Measurements from ENCODE around the gene IFITM2. TPM values are rescaled to one million over a fixed set of nuclear protein-coding genes. Genes with fewer than 3 reads are reported as not detected.

The IFITM2 gene
- total and polyA plus RNA-seq, 2 of the 4 experiments (the other 2 are of a cell fraction): 31.2 to 564 TPM

GRCh38 chr11:281486-282161 lies 26.0 kb upstream of the IFITM2 start:
- Histone ChIP-seq H4K5ac (ENCODE audit: low read depth, low read length) (no peak overlapping the region), H3K9ac (ENCODE audit: low read depth, low read length) (no peak overlapping the region), H2AK5ac (ENCODE audit: low read depth, low read length) (no peak overlapping the region), H3K4ac (ENCODE audit: low read depth, low read length) (no peak overlapping the region), H3K4me3 (ENCODE audit: insufficient read depth, low read depth, low read length) (no peak overlapping the region), H3K27ac (ENCODE audit: insufficient read depth, low read length) (no peak overlapping the region), H2AK9ac (replicated peaks; ENCODE audit: low read depth, low read length, poor library complexity) (no peak overlapping the region), H3K18ac (ENCODE audit: low read depth, low read length) (no peak overlapping the region), H4K20me1 (ENCODE audit: insufficient read depth, low read length) (no peaks in the 10 kb centered on the region), H3K9me1 (ENCODE audit: insufficient read depth, low read length) (no peaks in the 10 kb centered on the region), H3K9me3 (ENCODE audit: control insufficient read depth, insufficient read depth, low read length) (peaks cover 4% of the 10 kb centered on the region), H3K14ac (replicated peaks; ENCODE audit: low read depth, low read length) (no peak overlapping the region), H2AFZ (replicated peaks; ENCODE audit: low read length, poor library complexity) (no peak overlapping the region), H3K56ac (ENCODE audit: extremely low read depth, insufficient read depth, low read length) (no peak overlapping the region), H4K8ac (ENCODE audit: low read depth in 2 of 2, low read length in 2 of 2) (no peak overlapping the region), H3K79me1 (ENCODE audit: low read depth in 1 of 2, low read length in 2 of 2) (no peaks in the 10 kb centered on the region), H3K4me2 (ENCODE audit: low read depth, low read length) (no peak overlapping the region), H3K36me3 (ENCODE audit: control insufficient read depth, insufficient read depth, low read length) (no peaks in the 10 kb centered on the region), H2BK15ac (ENCODE audit: low read depth, low read length) (no peak overlapping the region), H3K23ac (ENCODE audit: low read depth, low read length) (no peak overlapping the region), H2BK120ac (ENCODE audit: low read depth, low read length) (no peak overlapping the region), H2BK20ac (ENCODE audit: low read depth, low read length) (no peak overlapping the region), H2BK5ac (ENCODE audit: low read depth, low read length, poor library complexity, severe bottlenecking) (no peak overlapping the region), H3K4me1 (ENCODE audit: control insufficient read depth, insufficient read depth, low read length) (no peaks in the 10 kb centered on the region), H3K27me3 (ENCODE audit: control insufficient read depth, insufficient read depth, low read length) (peaks cover 70% of the 10 kb centered on the region), H4K91ac (ENCODE audit: insufficient read depth, low read depth, low read length) (no peak overlapping the region)
- CTCF ChIA-PET: interaction anchor here (0.6 kb wide), 1 partner anchor 19 kb away, joined by 7 read pairs; no protein-coding TSS in a partner anchor
- intact Hi-C loops (cut with micrococcal nuclease) (no loop called here), in situ Hi-C loops (cut with MboI; ENCODE audit: low sequenced_read_pairs) (loop anchor here (10.0 kb wide), 1 partner anchor 57 kb away; no protein-coding TSS in a partner anchor), dilution Hi-C loops (cut with HindIII; ENCODE audit: low sequenced_read_pairs, unreplicated experiment) (no loop called here)
- no peak for TF ChIP-seq USF2 (IDR thresholded peaks at IDR 0.05; ENCODE audit: low read depth, low read length)
- no peak for TF ChIP-seq RCOR1 (IDR thresholded peaks at IDR 0.05; ENCODE audit: insufficient replicate concordance, low read length)
- TF ChIP-seq CHD1 (IDR thresholded peaks at IDR 0.05; ENCODE audit: low read depth, low read length): no peak
- TF ChIP-seq POLR2A (IDR thresholded peaks at IDR 0.05; ENCODE audit: low read depth, low read length): no peak
- TF ChIP-seq BHLHE40 (IDR thresholded peaks at IDR 0.05; ENCODE audit: low read depth, low read length): no peak
- TF ChIP-seq CEBPB (IDR thresholded peaks at IDR 0.05; ENCODE audit: low read depth, low read length): no peak
- TF ChIP-seq RFX5 (IDR thresholded peaks at IDR 0.05; ENCODE audit: low read depth, low read length): no peak
- TF ChIP-seq NFE2L2 (IDR thresholded peaks at IDR 0.05; ENCODE audit: low read depth, low read length): no peak
- TF ChIP-seq MAFK (IDR thresholded peaks at IDR 0.05; ENCODE audit: low read depth, low read length): no peak
- TF ChIP-seq SMC3 (IDR thresholded peaks at IDR 0.05; ENCODE audit: low read depth, low read length): no peak
- TF ChIP-seq CTCF (conservative IDR thresholded peaks at IDR 0.05; ENCODE audit: low read depth, low read length): no peak
- no peak for TF ChIP-seq RAD21 (IDR thresholded peaks at IDR 0.05; ENCODE audit: low read length)
- TF ChIP-seq MXI1 (IDR thresholded peaks at IDR 0.05; ENCODE audit: borderline replicate concordance, low read depth, low read length): no peak
- TF ChIP-seq ELK1 (IDR thresholded peaks at IDR 0.05; ENCODE audit: borderline replicate concordance, low read depth, low read length): no peak
- TF ChIP-seq FOS (IDR thresholded peaks at IDR 0.05; ENCODE audit: low read depth, low read length): no peak
- no peak for TF ChIP-seq MAZ (IDR thresholded peaks at IDR 0.05; ENCODE audit: borderline replicate concordance, low read depth, low read length)
- 23% methylated on average over 10 of the region's 26 CpGs; no CpG with 5 or more reads in 1 of the 2 experiments for WGBS, 2 experiments (ENCODE audit: extremely low coverage in 2 of 2, insufficient read length in 1 of 2)
- no peak for ATAC-seq (ENCODE audit: low read depth)
- POLR2A ChIA-PET (ENCODE audit: unreplicated experiment): no interaction called here
- no TSS peak for BruUV-seq (replicated peaks)
- DNase-seq: no peak

Measured in IMR-90 (cell line).